Right forelimb (tissue), 1 donor: Measurements from ENCODE around the gene SENP6.
A peak's percentile ranks its signal among the peaks of the same experiment; 100 is the strongest.

Experiments used
- DNase-seq: peaks from one replicate; pipeline ENCODE4 v3.0.0-alpha.2; 2018

The SENP6 gene

GRCh38 chr6:75748743-75749538 is 147.3 kb downstream of the SENP6 start, which contains the start of gene MYO6:
MYO6 (plus strand) TSS chr6:75749239; CDS start chr6:75817548, 68,309 bp downstream.
- DNase-seq = peak; percentile 81

GRCh38 chr6:75751443-75751842 is 149.8 kb downstream of the SENP6 start:
- no peak for DNase-seq

GRCh38 chr6:75752365-75752764 is 150.7 kb downstream of the SENP6 start:
- no peak for DNase-seq

GRCh38 chr6:75755704-75756103 is 154.0 kb downstream of the SENP6 start:
- no peak for DNase-seq

- DNase-seq = no peak
These were observed 155.6 kb downstream of the SENP6 start for GRCh38 chr6:75757295-75757694.

GRCh38 chr6:75758061-75758460 is 156.4 kb downstream of the SENP6 start:
- DNase-seq = no peak

GRCh38 chr6:75759207-75759606 is 157.5 kb downstream of the SENP6 start:
- no peak for DNase-seq

GRCh38 chr6:75760320-75760719 is 158.6 kb downstream of the SENP6 start:
- no peak for DNase-seq

- DNase-seq = no peak
These were observed 159.8 kb downstream of the SENP6 start for GRCh38 chr6:75761489-75761888.

- DNase-seq = no peak
These were observed 160.4 kb downstream of the SENP6 start for GRCh38 chr6:75762063-75762462.

GRCh38 chr6:75766387-75766786 is 164.7 kb downstream of the SENP6 start:
- DNase-seq = no peak
